ENCODE results near the gene EEFSEC. TPM values are rescaled to one million over a fixed set of nuclear protein-coding genes. Genes with fewer than 3 reads are reported as not detected.

Gene EEFSEC
- polyA plus RNA-seq, 1 donor from 2014 or later, result 4.6 TPM

DNA sequence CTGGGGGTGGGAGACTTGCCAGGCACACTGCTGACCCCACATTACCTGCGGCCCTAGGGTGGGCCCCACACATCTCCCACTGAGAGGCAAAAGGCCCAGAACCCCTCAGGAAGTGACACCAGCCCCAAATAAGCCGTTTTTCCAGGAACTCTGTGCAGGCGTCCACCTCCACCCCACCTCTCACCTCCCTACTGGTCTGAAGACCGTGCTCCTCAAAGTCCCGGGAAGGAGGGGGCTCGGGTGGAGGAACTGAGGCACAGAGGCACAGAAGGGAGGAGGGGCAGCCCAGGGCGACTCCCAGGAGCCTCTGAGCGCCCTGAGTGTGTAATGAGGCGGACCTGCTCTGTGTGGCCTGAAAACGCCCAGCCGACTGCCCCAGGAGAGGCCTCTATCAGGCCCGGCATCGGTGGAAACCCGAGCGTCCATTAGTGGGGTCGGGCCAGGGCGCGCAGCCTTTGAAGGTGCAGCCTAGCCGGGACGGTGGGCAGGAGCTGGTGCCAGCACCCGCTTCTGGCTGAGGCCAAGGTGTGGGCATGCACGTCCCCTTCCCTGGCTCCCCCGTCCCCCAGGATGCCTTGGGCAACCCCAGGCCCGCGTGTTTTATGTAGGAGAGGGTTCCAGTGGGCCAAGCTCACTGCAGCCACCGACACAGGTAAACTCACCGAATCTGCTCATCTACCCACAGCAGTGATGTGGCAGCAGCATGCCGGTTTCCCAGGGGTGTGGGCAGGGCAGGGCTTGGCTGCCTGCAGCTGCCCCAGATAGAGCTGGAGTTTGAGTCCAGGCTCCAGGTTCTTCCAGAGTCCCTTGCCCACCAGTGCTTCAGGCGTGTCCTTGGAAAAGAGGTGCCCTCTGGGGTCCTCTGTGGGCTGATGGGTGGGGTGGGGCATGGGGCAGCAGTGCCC is 257.6 kb downstream of the EEFSEC start:
- Histone ChIP-seq H3K9ac (ENCODE audit: low read length) (no peak overlapping the region), H3K79me2 (replicated peaks; ENCODE audit: insufficient read depth, low read length) (no peaks in the 10 kb centered on the region), H3K36me3 (ENCODE audit: insufficient read depth, low read length) (no peaks in the 10 kb centered on the region), H3K27ac (ENCODE audit: low read length) (no peak overlapping the region), H3F3A (ENCODE audit: insufficient read depth, low read length, poor library complexity, severe bottlenecking) (no peaks in the 10 kb centered on the region), H2AFZ (ENCODE audit: low read depth, low read length) (no peak overlapping the region), H3K27me3 (ENCODE audit: insufficient read depth, low read depth, low read length) (no peaks in the 10 kb centered on the region), H3K4me3 (ENCODE audit: low read length) (no peak overlapping the region), H3K9me2 (ENCODE audit: insufficient read depth, low read length) (no peaks in the 10 kb centered on the region), H3K9me3 (ENCODE audit: low read length) (no peaks in the 10 kb centered on the region), H4K20me1 (ENCODE audit: insufficient read depth) (no peaks in the 10 kb centered on the region), H3K4me2 (ENCODE audit: low read length) (no peak overlapping the region)
- TF ChIP-seq MXI1 (conservative IDR thresholded peaks at IDR 0.05; ENCODE audit: poor library complexity, severe bottlenecking) (no peak), EZH2 (IDR thresholded peaks at IDR 0.05; ENCODE audit: borderline replicate concordance, insufficient read depth, low read length, poor library complexity, severe bottlenecking) (no peak), POLR2AphosphoS5 (IDR thresholded peaks at IDR 0.05) (no peak), SMC3 (conservative IDR thresholded peaks at IDR 0.05; ENCODE audit: poor library complexity) (no peak), RAD21 (conservative IDR thresholded peaks at IDR 0.05) (no peak), EP300 (conservative IDR thresholded peaks at IDR 0.05; ENCODE audit: poor library complexity, severe bottlenecking) (no peak), TAF1 (IDR thresholded peaks at IDR 0.05; ENCODE audit: low read depth) (no peak)
- TF ChIP-seq, protein P1, sequence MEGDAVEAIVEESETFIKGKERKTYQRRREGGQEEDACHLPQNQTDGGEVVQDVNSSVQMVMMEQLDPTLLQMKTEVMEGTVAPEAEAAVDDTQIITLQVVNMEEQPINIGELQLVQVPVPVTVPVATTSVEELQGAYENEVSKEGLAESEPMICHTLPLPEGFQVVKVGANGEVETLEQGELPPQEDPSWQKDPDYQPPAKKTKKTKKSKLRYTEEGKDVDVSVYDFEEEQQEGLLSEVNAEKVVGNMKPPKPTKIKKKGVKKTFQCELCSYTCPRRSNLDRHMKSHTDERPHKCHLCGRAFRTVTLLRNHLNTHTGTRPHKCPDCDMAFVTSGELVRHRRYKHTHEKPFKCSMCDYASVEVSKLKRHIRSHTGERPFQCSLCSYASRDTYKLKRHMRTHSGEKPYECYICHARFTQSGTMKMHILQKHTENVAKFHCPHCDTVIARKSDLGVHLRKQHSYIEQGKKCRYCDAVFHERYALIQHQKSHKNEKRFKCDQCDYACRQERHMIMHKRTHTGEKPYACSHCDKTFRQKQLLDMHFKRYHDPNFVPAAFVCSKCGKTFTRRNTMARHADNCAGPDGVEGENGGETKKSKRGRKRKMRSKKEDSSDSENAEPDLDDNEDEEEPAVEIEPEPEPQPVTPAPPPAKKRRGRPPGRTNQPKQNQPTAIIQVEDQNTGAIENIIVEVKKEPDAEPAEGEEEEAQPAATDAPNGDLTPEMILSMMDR (IDR thresholded peaks at IDR 0.05; ENCODE audit: poor library complexity, severe bottlenecking), result no peak
- TF ChIP-seq, protein P2, sequence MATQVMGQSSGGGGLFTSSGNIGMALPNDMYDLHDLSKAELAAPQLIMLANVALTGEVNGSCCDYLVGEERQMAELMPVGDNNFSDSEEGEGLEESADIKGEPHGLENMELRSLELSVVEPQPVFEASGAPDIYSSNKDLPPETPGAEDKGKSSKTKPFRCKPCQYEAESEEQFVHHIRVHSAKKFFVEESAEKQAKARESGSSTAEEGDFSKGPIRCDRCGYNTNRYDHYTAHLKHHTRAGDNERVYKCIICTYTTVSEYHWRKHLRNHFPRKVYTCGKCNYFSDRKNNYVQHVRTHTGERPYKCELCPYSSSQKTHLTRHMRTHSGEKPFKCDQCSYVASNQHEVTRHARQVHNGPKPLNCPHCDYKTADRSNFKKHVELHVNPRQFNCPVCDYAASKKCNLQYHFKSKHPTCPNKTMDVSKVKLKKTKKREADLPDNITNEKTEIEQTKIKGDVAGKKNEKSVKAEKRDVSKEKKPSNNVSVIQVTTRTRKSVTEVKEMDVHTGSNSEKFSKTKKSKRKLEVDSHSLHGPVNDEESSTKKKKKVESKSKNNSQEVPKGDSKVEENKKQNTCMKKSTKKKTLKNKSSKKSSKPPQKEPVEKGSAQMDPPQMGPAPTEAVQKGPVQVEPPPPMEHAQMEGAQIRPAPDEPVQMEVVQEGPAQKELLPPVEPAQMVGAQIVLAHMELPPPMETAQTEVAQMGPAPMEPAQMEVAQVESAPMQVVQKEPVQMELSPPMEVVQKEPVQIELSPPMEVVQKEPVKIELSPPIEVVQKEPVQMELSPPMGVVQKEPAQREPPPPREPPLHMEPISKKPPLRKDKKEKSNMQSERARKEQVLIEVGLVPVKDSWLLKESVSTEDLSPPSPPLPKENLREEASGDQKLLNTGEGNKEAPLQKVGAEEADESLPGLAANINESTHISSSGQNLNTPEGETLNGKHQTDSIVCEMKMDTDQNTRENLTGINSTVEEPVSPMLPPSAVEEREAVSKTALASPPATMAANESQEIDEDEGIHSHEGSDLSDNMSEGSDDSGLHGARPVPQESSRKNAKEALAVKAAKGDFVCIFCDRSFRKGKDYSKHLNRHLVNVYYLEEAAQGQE (IDR thresholded peaks at IDR 0.05; ENCODE audit: borderline replicate concordance), result no peak

DNA sequence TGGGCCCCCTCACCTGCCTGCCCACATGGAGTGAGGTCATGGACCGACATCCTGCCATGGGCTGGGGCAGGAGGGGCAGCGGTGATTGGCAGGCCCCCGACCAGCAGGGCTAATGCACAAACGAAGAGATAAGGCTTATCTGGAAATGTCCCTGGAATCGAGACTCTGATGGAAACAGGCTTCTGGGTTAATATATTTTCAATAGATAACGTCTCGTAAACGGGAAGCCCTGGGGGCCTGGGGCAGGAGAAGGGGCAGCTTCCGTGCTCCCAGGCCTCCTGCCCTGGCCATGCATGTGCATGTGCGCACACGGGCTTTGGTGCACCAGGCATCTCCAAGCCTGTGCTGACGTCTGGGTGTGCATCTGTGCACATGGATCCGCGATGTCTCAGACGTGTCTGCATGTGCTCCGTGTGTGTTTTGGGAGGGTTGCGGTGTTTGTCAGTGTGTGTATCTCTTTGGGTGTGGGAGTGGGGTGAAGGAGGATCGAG is 258.3 kb downstream of the EEFSEC start:
- Histone ChIP-seq H3K4me2 (ENCODE audit: low read length) (no peak overlapping the region), H2AFZ (ENCODE audit: low read depth, low read length) (no peak overlapping the region), H3K27ac (ENCODE audit: low read length) (no peak overlapping the region), H3K9me3 (ENCODE audit: low read length) (no peaks in the 10 kb centered on the region), H3K79me2 (replicated peaks; ENCODE audit: insufficient read depth, low read length) (no peaks in the 10 kb centered on the region), H3K9me2 (ENCODE audit: insufficient read depth, low read length) (no peaks in the 10 kb centered on the region), H3K4me3 (ENCODE audit: low read length) (no peak overlapping the region), H3F3A (ENCODE audit: insufficient read depth, low read length, poor library complexity, severe bottlenecking) (no peaks in the 10 kb centered on the region), H3K27me3 (ENCODE audit: insufficient read depth, low read depth, low read length) (no peaks in the 10 kb centered on the region), H4K20me1 (ENCODE audit: insufficient read depth) (no peaks in the 10 kb centered on the region), H3K36me3 (ENCODE audit: insufficient read depth, low read length) (no peaks in the 10 kb centered on the region), H3K9ac (ENCODE audit: low read length) (no peak overlapping the region)
- TF ChIP-seq EP300 (conservative IDR thresholded peaks at IDR 0.05; ENCODE audit: poor library complexity, severe bottlenecking) (no peak), POLR2AphosphoS5 (IDR thresholded peaks at IDR 0.05) (no peak), SMC3 (conservative IDR thresholded peaks at IDR 0.05; ENCODE audit: poor library complexity) (no peak), RAD21 (conservative IDR thresholded peaks at IDR 0.05) (no peak), TAF1 (IDR thresholded peaks at IDR 0.05; ENCODE audit: low read depth) (no peak), EZH2 (IDR thresholded peaks at IDR 0.05; ENCODE audit: borderline replicate concordance, insufficient read depth, low read length, poor library complexity, severe bottlenecking) (no peak), MXI1 (conservative IDR thresholded peaks at IDR 0.05; ENCODE audit: poor library complexity, severe bottlenecking) (no peak)
- TF ChIP-seq, protein P1 (IDR thresholded peaks at IDR 0.05; ENCODE audit: poor library complexity, severe bottlenecking), result no peak
- TF ChIP-seq, protein P2 (IDR thresholded peaks at IDR 0.05; ENCODE audit: borderline replicate concordance), result no peak

Measured in neural cell (in vitro differentiated cells).